A673 (cell line): ENCODE results near the gene C1QTNF5.

Source experiments
- CTCF ChIP-seq: fragments of 300-800, 200-600 bp; sonication (generic); conservative IDR thresholded peaks from 2 replicates; pipeline ENCODE4 v1.5.1; 2017; ENCODE audit warnings: low read depth, mild to moderate bottlenecking, antibody characterized with exemption, low read length, moderate library complexity, mixed read lengths
- EZH2 ChIP-seq: fragments of 200-600 bp; sonication (generic); IDR thresholded peaks from 2 replicates; pipeline ENCODE4 v1.6.1; 2017; ENCODE audit warnings: borderline replicate concordance, low read depth, mild to moderate bottlenecking, mixed read lengths, antibody characterized with exemption, low read length; ENCODE audit not compliant: poor library complexity, severe bottlenecking

- TF ChIP-seq CTCF (no peak), EZH2 (no peak)
Measured at GRCh38 chr11:119290894-119291497, 49.7 kb downstream of the C1QTNF5 start.
